Measurements from ENCODE around the gene MRPL30. TPM values are rescaled to one million over a fixed set of nuclear protein-coding genes. Genes with fewer than 3 reads are reported as not detected.

MRPL30 gene
- total and polyA plus RNA-seq, 12 donors = 19.0 to 43.2 (median 34.6) TPM

- DNase-seq (no peak), ATAC-seq (peak; percentile 34 to 73 (median 65))
- H3K27me3 ChIP-seq = no peaks in the 10 kb centered on the region
- H3K4me3 ChIP-seq = peak overlapping the region; percentile 68 to 99 (median 88)
- H3K36me3 ChIP-seq = no peaks in the 10 kb centered on the region
- H3K9me3 ChIP-seq = no peaks in the 10 kb centered on the region
- H3K4me1 ChIP-seq = peaks cover 0 to 19% (median 12%) of the 10 kb centered on the region in 9 donors
- no peak for TF ChIP-seq CTCF (IDR thresholded peaks at IDR 0.05)
- H3K27ac ChIP-seq = peak overlapping the region in 9 of 10 donors; percentile 36 to 82 (median 72)
- 0 to 1% methylated on average over 16 to 21 of the region's 21 CpGs for WGBS, 2 donors
- intact Hi-C loops (cut with DNase I) = loop anchor here in 2 of 10 donors (2.0 to 5.0 kb wide), 2 partner anchors 14 to 42 kb away; partner anchors contain the start of genes LIPT1 (in 1 of the 2), MITD1 (in 1 of the 2), MRPL30 (in 1 of the 2) and TSGA10 (in 1 of the 2)
Measured at GRCh38 chr2:99140860-99141109, 40.2 kb upstream of the MRPL30 start.

GRCh38 chr2:99141110-99142108 lies 39.6 kb upstream of the MRPL30 start, which contains the start of gene C2orf15:
Gene C2orf15, plus strand, starts transcription at chr2:99141707. Its CDS starts 8,852 bp downstream, at chr2:99150559.
- TF ChIP-seq CTCF (IDR thresholded peaks at IDR 0.05) = no peak
- peaks cover 0 to 19% (median 12%) of the 10 kb centered on the region in 9 donors for H3K4me1 ChIP-seq
- peak within 1 kb of the TSS; percentile 13 to 82 (median 72) for H3K27ac ChIP-seq
- no peaks in the 10 kb centered on the region for H3K27me3 ChIP-seq
- no peaks in the 10 kb centered on the region for H3K36me3 ChIP-seq
- DNase-seq = peak; percentile 92
- peak within 1 kb of the TSS; percentile 68 to 99 (median 88) for H3K4me3 ChIP-seq
- H3K9me3 ChIP-seq = no peaks in the 10 kb centered on the region
- ATAC-seq = peak; percentile 97 to 99 (median 98)
- 0 to 1% methylated on average over 79 to 84 of the region's 84 CpGs for WGBS, 2 donors
- intact Hi-C loops (cut with DNase I) = loop anchor here in 2 of 10 donors (2.0 to 5.0 kb wide), 2 partner anchors 13 to 41 kb away; partner anchors contain the start of genes LIPT1 (in 1 of the 2), MITD1 (in 1 of the 2), MRPL30 (in 1 of the 2) and TSGA10 (in 1 of the 2)

- no peaks in the 10 kb centered on the region for H3K9me3 ChIP-seq
- no peaks in the 10 kb centered on the region for H3K36me3 ChIP-seq
- no peak overlapping the region for H3K4me3 ChIP-seq
- ATAC-seq (no peak), DNase-seq (no peak)
- intact Hi-C loops (cut with DNase I) = no loop called here
- WGBS, 2 donors = 87 to 91% methylated on average over 1 of the region's 1 CpG
- TF ChIP-seq CTCF (IDR thresholded peaks at IDR 0.05) = no peak
- peaks cover 0 to 20% (median 12%) of the 10 kb centered on the region in 9 donors for H3K4me1 ChIP-seq
- no peak overlapping the region for H3K27ac ChIP-seq
- H3K27me3 ChIP-seq = no peaks in the 10 kb centered on the region
Measured at GRCh38 chr2:99150706-99151105, 30.3 kb upstream of the MRPL30 start.

GRCh38 chr2:99152199-99152895 lies 28.6 kb upstream of the MRPL30 start:
- no peak for TF ChIP-seq CTCF (IDR thresholded peaks at IDR 0.05)
- ATAC-seq = no peak
- intact Hi-C loops (cut with DNase I) = no loop called here
- H3K9me3 ChIP-seq = no peaks in the 10 kb centered on the region
- H3K27me3 ChIP-seq = no peaks in the 10 kb centered on the region
- no peak overlapping the region for H3K4me3 ChIP-seq
- H3K4me1 ChIP-seq = peaks cover 0 to 28% (median 22%) of the 10 kb centered on the region in 9 donors
- DNase-seq = no peak
- no peak overlapping the region for H3K27ac ChIP-seq
- H3K36me3 ChIP-seq = peaks cover 0 to 12% (median 0%) of the 10 kb centered on the region in 9 donors
- WGBS, 2 donors = 90 to 92% methylated on average over 7 of the region's 7 CpGs

Measured in heart right ventricle (tissue), 16 donors.